Testis (tissue), 2 donors: ENCODE data around the gene ALDH1B1.

Source experiments
- CTCF ChIP-seq, 3 experiments: fragments of 450-650 bp in 2 of 3; fragments of 200-600 bp in 1 of 3; sonication (generic) in 1 of 3; IDR thresholded peaks; one replicate each; pipeline ENCODE4 v1.5.1; 2016 to 2019; ENCODE audit warnings: antibody characterized with exemption in 3 of 3, mild to moderate bottlenecking in 2 of 3, moderate library complexity in 1 of 3
- POLR2A ChIP-seq: fragments of 450-650 bp; IDR thresholded peaks from one replicate; pipeline ENCODE4 v1.6.1; 2017; ENCODE audit warnings: antibody characterized with exemption, mild to moderate bottlenecking, moderate library complexity

GRCh38 chr9:38441347-38442085, 49.0 kb downstream of the ALDH1B1 start:
- TF ChIP-seq CTCF (IDR thresholded peaks at IDR 0.05) (no peak), POLR2A (no peak)
